GM19463 (cell line): Measurements from ENCODE around the gene PRDM16.
"Not testable (repeated sequence)": the region's sequence is repeated elsewhere in the genome, so short reads cannot be mapped to it uniquely, and the experiment has no call there.

Experiments
- ATAC-seq: cut with Tn5 transposase; IDR thresholded peaks from one replicate; pipeline ENCODE4 v1.9.1; 2021; ENCODE audit warnings: mild to moderate bottlenecking, moderate library complexity; ENCODE audit not compliant: unreplicated experiment

PRDM16 gene

DNA sequence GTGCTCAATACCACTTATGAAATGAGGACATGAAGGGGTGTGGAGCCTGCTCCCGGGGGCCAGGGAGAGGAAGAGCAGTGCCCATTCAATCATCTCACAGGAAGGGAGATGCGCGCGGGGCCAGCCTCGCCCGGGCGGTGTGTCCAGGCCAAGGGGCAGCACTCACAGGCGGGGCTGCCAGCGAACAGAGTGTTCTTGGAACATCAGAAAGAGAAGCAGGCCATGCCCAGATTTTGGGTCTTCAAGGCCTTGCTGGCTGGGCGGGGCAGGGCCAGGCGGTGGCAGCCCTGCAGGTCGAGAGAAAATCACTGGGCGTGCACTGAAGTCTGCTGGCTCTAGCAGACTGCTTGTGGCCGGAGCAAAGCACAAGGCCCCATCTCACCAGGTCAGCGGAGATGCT is 168.6 kb downstream of the PRDM16 start:
- no peak for ATAC-seq

DNA sequence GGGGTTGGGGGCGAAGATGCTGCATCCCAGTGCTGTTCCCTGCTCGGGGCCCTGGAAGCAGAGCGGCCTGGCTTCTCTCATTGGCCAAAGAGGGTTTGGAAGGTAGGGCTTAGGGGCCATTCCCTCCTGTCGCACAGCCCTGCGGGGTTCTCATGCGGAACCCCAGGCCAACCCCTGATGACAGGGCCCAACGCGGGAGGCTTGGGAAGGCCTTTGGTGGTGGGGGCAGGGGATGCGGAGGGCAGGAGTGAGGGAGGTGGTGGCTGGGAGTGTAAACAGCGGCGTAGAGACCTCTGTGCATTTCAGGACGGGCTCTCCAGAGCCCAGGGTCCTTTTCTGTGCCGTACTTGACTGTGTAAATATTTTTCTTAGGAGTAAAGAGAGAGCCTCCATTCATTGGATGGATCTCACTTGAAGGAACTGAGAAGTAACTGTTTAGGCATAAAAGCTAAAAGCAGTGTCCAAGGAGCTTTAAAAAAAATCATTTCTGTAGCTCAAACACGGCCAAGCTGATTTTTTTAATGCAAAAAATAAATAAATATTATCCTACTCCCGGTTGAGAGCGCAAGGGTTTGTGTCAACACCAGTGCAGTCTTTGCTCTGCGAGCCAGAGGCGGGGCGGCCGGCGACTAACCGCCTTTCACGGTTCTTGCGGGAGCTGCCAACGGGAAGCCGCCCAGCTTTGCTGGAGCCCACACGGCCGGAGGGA is 169.1 kb downstream of the PRDM16 start:
- no peak for ATAC-seq

DNA sequence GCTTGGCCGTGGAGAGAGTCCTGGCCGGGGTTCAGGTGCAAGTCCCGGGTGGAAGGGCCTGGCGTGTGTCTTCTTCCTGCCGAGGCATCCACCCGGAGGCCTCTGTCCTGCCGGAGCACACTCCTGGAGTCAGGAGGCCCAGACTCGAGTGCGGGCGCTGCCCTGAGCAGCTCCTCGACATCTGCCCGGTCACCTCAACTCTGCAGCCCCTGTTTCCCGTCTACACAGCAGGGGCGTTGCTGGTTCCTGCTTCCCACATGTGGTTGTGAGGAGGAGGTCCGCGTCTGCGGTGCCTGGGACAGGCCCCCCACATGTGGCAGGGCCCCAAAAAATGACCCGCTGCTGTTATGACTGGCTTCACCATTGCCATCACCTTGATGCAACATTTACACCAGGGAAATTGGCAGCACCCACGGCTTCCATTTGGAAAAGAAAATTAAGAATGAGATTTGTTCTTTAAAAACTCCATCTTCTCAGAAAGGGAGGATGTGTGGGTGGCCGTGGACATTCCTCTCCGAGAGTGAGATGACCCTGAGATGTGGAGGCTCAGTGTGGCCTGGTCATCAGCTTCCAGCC is 169.8 kb downstream of the PRDM16 start:
- ATAC-seq: no peak

DNA sequence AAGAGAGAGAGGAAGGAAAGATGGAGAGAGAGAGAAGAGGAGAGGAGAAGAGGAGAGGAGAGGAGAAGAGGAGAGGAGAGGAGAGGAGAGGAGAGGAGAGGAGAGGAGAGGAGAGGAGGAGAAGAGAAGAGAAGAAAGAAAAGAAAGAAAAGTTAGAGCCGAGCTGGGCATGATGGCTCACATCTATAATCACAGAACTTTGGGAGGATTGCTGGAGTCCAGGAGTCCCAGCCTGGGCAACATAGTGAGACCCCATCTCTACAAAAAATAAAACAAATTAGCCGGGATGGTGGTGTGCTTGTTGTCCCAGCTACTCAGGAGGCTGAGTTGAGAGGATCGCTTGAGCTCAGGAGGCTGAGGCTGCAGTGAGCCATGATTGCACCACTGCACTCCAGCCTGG is 171.0 kb downstream of the PRDM16 start:
- ATAC-seq: not testable (repeated sequence)

DNA sequence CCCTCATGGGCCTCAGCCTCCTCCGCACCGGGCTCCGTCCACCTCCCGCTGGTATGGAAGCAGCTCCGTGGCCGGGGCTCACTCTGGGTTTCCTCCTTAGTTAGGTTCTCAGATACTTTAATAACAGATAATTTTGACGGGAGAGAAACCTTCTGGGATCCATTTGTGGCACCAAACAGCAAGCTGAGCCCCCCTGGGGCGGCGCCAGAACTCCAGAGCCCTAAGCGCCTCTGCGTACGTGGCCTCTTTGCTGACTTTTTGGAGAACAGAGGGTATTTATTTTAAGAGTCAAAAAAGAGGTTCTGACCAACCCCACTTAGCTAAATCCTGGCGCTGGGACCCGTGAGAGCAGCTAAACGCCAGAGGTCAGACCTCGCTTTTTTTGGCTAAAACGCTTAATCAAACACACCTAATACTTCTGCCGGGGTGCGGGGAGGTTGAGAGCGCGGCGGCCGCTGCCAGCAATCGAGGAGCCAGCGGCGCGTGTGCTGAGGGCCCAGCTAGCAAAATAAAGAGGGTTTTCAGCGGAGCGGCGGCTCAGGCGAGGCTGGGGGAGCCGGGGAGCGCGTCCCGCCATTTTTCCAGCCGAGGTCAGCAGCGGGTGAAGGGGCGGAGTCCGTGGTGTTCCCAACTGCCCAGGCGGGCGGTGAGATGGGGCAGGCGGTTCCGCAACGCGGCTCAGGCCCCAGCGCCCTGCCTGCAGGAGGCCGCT is 171.7 kb downstream of the PRDM16 start:
- ATAC-seq: no peak

DNA sequence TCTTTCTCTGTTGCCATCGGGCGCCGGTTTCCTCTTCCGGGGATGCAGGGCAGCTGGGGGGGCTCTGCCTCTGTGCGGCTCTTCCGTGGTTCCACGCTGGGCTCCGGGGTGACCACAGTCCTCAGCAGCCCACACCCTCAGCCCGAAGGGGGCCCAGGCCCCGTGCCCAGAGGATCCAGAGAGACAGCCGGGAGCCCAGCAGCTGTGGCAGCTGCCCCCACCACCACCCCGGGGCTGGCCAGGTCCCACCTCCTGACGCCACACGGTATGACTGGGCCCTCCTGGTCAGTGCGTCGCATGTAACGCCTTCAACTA is 172.2 kb downstream of the PRDM16 start:
- no peak for ATAC-seq

DNA sequence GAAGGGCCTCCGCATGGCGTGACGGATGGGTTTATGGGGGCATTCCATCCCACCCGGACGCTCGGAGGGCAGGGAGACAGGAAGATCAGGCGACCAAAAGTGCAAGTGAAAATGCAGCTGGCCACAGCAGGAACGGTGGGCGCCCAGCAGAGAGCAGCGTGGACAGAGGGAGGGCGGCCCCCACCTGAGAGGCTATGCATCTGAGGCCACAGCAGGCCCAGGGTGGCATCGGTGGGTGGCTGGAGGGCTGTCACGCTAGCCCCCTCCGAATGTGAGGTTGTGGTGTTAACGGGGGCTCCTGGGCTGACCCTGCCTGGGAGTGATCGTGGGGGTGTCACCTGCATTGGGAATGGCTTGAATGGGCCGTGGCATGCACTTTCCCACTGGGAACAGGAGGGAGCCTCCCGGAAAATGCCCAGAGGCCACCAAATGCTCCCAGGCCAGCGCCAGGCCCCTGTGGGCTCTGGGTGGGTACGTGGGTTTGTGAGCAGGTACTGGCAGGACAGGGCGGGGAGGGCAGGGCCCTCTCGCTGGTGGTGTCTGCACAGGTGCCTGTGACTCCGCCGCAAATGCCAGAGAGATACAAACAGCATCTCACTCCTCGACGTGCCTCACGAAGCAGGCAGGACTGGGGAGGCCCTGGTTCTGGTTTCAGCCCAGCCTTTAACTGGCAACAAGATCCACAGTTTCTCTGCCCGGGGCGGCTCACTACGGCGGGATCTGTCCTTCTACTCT is 172.8 kb downstream of the PRDM16 start:
- no peak for ATAC-seq

DNA sequence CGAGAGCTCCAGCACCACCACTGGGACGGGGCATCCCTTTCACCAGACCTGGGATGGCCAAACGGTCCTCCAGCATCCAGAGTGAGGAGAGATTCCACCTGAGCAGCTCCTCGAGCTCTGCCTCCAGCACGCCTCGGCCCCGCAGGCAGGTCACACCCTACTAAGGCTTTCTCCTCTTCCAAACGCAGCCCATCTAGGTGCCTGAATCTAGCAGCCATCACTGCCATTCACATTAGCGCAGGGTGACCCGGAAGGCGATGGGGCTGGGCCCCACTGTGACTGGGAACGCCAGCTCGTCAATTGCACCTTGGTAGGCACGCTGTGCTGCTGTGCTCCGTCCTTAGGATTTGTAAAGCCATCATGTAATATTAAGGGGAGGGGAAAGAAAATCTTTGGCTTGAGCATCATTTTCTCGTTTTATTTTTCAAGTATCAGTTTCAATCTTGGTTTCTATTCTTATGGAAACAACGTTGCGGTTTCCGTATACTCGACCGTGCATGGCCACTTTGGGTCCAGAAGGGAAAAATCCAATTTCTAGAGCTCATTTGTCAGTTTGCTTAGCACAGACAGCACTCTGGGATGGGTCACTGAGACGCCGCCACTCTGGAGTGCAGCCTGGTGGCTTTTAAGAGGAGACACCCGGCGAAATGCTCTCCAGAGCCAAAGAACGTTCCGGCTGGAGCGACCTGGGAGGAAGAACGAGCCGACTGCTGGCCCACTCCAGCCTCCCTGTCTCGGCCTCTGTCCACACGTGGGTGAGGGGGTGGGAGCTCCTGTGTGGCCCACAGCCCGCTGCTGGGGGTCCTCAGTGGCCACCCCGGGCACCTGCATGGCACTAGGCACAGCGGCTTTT is 173.6 kb downstream of the PRDM16 start:
- no peak for ATAC-seq

DNA sequence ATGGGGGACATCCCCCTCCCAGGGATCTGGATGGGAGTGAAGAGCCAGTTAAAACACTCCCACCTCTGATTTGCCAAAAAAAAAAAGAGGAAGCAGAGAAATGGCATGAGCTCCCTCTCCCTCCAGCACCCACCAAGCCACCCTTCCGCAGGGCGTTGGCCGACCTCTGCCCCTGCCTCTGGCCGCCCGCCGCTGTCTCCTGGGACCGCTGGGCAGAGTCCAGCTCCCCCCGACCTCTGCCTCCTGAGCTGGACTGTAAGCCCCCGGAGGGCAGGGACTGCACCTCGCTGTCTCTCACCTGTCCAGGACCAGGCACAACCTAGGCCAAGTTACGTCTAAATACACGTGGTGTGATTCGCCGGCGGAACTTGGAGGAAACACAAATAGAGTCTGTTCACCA is 174.3 kb downstream of the PRDM16 start:
- ATAC-seq: no peak

DNA sequence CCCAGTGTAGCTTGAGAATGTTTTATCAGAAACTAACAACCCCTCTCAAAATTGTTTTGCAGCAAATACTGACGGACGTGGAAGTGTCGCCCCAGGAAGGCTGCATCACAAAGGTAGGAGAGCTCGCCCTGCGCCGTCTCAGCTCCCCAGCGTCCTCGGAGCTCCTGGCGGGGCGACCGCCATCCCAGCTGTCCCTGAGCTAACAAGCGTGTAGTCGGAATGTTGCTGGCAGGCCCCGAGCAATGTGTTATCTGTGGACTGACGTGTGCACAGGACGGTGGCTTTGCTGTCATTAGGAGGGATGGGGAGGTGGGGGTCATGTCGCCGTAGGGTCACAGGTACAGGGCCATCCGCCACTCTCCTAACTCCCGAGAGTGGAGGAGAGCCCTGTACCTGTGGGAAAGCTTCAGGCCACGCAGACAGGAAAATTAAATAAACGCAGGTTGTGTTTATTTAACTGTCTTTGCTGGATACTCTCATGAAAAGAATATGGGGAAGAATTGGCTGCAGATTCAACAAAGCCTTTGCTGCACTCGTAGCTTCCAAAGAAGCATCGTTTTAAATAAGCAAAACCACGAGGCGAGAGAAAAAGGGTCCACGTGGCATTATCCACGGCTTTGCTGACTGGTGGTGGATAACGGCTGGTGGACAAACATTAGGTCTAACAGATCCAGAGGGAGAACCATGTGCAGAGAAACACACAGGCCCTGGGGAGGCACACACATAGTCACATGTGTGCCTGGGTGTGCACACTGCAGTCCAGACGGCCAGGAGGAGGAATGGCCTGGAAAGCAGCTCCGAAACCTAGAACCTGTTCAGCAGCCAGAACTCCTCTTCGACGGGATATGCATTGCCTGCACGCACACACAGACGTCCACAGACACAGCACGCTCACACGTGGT is 175.3 kb downstream of the PRDM16 start:
- no peak for ATAC-seq

DNA sequence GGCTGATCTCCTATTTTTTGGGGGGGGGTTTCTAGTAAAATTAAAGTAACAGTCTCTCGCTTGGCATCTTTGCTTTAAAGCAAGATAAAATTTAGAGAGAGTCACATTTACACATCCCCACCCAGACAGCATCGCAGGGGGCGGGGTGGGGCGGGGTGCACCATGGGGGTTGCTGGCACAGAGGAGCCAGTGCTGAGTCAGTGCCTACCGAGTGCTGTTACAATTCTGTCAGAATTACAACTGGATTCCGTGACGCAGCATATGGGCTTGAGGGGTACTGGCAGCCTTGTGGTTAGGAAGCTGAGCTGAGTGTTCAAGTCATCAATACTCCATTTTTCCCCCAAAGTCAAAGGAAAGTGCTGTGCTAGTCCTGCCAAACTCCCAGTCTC is 175.9 kb downstream of the PRDM16 start:
- no peak for ATAC-seq

DNA sequence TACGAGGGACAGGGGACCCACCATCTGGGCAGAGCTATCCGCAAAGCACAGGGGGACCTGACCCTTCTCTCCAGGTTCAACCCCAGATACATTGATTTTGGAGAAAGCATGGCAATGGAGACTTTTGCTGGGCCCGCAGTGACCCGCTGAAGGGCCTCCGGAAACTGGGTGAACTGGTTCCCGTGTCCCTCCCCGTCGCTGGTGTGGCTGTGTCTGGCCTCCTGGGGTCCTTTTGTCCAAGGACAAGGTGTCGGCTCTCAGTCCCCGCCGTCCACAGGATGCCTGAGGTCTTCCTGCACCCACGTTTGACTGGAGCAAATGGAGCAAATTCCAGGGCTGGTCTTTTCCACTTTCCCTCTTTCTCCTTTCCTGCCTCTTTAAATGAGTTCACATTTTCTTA is 176.3 kb downstream of the PRDM16 start:
- no peak for ATAC-seq

DNA sequence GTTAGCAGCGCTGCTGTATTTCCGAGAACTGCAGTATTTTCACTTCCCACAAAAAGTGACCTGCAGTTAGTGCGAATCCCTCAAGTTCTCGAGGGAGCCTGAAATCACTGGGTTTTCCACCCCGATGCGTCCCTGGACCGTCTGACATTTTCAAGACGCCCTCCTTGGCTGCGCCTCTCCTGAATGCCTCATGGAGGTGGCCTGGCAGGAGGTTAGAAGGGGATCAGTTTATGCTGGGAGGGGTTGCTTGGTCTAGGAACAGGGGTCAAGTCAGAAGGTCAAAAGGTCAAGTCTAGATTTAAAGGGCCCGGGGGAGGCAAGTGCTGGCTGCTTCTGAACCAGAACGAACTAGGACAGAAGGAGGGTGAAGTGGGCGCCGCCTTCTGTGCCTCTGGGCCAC is 176.8 kb downstream of the PRDM16 start:
- ATAC-seq: no peak

DNA sequence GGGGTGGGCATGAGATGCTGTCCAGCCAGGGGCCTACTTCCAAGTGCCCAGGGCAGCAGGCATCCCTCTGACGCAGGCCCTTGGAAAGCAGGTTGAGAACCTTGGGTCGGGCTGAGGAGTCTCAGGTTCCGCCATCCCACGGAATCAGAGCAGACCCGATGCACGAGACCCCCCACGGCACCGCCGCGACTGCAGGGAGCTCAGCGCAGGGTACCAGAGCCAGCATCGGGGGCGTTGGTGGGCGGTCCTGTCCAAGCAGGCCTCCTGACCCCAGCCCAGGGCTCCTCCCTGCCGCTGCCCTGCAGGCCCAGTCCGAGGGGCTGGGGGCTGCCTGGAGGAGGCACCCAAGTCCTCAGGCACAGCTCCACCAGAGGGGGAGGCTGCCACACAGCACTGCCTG is 177.2 kb downstream of the PRDM16 start:
- no peak for ATAC-seq

DNA sequence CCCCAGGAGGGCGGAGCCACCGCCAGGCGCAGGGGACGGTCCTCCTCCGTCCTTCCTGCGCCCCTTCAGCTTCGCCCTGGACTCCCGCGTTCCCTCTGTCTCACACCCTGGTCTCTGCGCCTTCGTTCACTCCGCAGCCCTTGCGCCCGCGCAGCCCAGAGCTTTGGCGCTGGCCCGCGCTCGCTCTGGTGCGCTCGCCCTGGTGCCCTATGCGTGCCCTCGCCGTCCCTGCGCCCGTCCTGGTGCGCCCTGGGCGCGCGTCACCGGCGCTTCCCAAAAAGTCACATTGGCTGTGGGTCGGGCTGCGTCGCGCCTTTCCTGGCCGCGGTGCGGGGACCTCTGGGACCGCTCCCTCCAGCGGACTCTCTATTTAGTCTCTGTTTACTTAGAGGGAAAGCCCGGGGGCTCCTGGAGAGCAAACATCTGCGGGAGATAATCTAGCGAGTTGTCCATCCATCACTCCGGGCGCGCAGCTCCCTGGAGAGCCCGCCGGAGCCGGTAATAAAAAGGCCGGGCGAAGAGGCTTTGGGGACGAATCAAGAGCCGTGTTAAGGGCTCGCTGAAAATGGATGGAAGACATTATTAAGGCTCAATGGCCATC is 178.6 kb downstream of the PRDM16 start:
- no peak for ATAC-seq

DNA sequence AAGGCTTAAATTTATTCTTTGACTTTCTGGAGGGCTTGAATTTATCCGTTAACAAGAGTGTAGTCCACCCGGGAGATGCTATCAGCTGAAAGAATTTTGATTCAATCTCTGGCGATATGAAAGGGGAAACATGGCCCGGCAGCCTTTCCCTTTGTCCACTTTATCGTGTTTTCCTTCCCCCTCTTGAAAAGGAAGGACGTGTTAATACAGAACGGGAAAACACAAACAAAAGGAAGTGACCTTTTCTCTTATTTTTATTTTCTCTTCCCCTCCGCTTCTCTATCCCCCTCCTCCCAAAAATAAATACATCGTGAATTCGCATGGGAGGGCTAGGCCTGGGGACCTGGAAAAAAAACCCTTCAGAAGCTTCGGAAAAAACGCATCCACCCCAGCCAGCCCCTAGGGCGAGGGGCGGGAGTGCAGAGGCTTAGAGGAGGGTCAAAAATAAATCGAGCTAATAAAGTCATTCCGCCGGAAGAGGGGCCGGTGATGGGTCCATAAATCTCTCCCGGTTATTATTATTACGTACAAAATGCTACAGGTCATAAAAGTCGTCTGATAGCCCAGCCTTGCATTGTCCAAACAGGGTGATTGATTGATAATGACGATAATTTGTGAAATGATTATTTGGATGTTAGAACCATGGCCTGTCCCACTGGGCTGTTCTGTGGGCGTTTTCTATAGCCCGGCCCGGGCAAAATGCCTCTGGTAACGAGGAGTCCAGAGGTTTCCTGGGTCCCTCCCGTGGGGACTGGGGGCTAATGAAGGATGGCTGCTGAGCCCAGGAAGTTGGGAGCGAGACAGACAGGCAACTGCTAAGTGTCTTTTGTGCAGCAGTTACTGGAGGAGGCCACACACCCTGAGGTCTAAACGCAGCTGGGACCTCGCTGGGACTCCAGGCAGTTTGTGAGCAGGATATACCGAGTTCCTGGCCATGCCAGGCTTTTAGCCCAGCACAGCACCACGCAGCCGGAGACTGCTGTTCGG is 179.4 kb downstream of the PRDM16 start:
- ATAC-seq: no peak

DNA sequence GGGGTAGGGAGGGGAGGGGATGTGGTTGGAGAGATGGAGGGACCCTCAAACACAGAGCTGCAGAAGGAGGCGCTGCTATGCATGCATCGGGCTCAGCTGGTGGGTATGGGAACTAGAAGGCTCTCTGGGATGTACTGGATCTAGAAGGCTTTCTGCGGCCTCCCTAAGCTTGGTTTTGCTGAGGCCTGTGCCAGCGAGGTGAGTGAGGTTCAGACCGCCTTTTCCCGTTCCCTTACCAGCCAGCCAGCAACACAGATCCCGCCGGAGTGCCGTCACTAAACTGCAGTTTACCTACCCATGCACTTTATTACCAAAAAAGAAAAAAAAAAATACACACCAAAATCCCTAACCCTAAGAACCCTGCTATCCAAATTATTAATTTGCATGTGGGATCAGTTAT is 180.2 kb downstream of the PRDM16 start:
- ATAC-seq: no peak
